Glutamatergic neuron (in vitro differentiated cells): Measurements from ENCODE around the gene TOM1L2. TPM values are rescaled to one million over a fixed set of nuclear protein-coding genes. Genes with fewer than 3 reads are reported as not detected.
"Not testable (repeated sequence)": the region's sequence is repeated elsewhere in the genome, so short reads cannot be mapped to it uniquely, and the experiment has no call there.

Experiments
- DNase-seq: peaks from one replicate; pipeline ENCODE4 v3.0.0; 2022
- H3K27ac Mint-ChIP-seq: one replicate; pipeline ENCODE4 v1.8.0; 2020; ENCODE audit warnings: mild to moderate bottlenecking, mixed read lengths, inconsistent platforms; ENCODE audit not compliant: unreplicated experiment
- H3K27me3 Mint-ChIP-seq: one replicate; pipeline ENCODE4 v1.8.0; 2020; ENCODE audit warnings: mild to moderate bottlenecking, moderate library complexity, mixed read lengths, inconsistent platforms; ENCODE audit not compliant: unreplicated experiment
- H3K36me3 Mint-ChIP-seq: one replicate; pipeline ENCODE4 v1.8.0; 2020; ENCODE audit warnings: mild to moderate bottlenecking, mixed read lengths, inconsistent platforms; ENCODE audit not compliant: unreplicated experiment
- H3K4me1 Mint-ChIP-seq: one replicate; pipeline ENCODE4 v1.8.0; 2020; ENCODE audit warnings: mild to moderate bottlenecking, low read depth, mixed read lengths, inconsistent platforms; ENCODE audit not compliant: unreplicated experiment
- H3K4me3 Mint-ChIP-seq: one replicate; pipeline ENCODE4 v1.8.0; 2020; ENCODE audit warnings: mild to moderate bottlenecking, mixed read lengths, inconsistent platforms; ENCODE audit not compliant: unreplicated experiment
- H3K9me3 Mint-ChIP-seq: one replicate; pipeline ENCODE4 v1.8.0; 2020; ENCODE audit warnings: mild to moderate bottlenecking, moderate library complexity, mixed read lengths, inconsistent platforms; ENCODE audit not compliant: unreplicated experiment
- total RNA-seq: library from RNA; stranded (reverse); fragmentation: NEBNext Ultra II Directional; extraction: Animal tissue kit (Norgen Biotek cat#: 25700); gene quantifications from one replicate; pipeline ENCODE4 v1.2.1, GENCODE V29; 2021; ENCODE audit not compliant: unreplicated experiment
- TF ChIP-seq, protein P1 (sequence below): fragments of 200-600 bp; sonication (generic); IDR thresholded peaks from one replicate; pipeline ENCODE4 v1.5.0; 2021; ENCODE audit not compliant: partially characterized antibody, unreplicated experiment

Gene TOM1L2
- total RNA-seq, 1 donor from 2014 or later: 62.8 TPM

DNA sequence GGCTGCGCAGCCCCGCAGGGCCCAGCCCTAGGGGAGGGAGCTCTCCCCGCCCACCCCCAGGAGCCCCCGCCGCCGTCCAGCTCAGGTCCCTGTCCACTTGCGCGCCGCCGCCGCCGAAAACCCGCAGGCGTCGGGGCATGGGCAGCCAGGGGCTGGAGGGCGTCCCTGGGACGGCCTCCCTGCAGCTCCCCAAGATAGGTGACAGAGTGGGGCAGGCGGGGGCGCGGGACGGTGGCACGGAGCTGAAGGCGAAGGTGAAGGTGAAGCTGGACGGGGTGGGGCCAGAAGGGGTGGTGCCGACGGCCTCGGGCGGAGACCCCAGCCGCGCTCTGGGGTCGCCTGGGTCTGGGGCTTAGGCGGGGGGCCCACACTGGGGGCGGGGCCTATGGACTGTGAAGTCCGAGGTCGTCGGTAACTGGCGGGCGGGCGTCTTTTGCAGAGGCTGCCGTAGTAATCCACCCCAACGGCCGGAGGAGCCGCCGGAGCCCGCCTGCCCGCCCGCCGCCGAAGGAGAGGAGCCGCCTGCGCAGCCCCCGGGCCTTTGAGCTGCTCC lies 162.6 kb downstream of the TOM1L2 start:
- no peak for DNase-seq
- H3K27ac Mint-ChIP-seq: no peak overlapping the region
- peaks cover 34% of the 10 kb centered on the region for H3K9me3 Mint-ChIP-seq
- TF ChIP-seq, protein P1, sequence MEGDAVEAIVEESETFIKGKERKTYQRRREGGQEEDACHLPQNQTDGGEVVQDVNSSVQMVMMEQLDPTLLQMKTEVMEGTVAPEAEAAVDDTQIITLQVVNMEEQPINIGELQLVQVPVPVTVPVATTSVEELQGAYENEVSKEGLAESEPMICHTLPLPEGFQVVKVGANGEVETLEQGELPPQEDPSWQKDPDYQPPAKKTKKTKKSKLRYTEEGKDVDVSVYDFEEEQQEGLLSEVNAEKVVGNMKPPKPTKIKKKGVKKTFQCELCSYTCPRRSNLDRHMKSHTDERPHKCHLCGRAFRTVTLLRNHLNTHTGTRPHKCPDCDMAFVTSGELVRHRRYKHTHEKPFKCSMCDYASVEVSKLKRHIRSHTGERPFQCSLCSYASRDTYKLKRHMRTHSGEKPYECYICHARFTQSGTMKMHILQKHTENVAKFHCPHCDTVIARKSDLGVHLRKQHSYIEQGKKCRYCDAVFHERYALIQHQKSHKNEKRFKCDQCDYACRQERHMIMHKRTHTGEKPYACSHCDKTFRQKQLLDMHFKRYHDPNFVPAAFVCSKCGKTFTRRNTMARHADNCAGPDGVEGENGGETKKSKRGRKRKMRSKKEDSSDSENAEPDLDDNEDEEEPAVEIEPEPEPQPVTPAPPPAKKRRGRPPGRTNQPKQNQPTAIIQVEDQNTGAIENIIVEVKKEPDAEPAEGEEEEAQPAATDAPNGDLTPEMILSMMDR: no peak
- peaks cover 7% of the 10 kb centered on the region for H3K36me3 Mint-ChIP-seq
- peaks cover 44% of the 10 kb centered on the region for H3K27me3 Mint-ChIP-seq
- peaks cover 15% of the 10 kb centered on the region for H3K4me1 Mint-ChIP-seq
- H3K4me3 Mint-ChIP-seq: no peak overlapping the region

DNA sequence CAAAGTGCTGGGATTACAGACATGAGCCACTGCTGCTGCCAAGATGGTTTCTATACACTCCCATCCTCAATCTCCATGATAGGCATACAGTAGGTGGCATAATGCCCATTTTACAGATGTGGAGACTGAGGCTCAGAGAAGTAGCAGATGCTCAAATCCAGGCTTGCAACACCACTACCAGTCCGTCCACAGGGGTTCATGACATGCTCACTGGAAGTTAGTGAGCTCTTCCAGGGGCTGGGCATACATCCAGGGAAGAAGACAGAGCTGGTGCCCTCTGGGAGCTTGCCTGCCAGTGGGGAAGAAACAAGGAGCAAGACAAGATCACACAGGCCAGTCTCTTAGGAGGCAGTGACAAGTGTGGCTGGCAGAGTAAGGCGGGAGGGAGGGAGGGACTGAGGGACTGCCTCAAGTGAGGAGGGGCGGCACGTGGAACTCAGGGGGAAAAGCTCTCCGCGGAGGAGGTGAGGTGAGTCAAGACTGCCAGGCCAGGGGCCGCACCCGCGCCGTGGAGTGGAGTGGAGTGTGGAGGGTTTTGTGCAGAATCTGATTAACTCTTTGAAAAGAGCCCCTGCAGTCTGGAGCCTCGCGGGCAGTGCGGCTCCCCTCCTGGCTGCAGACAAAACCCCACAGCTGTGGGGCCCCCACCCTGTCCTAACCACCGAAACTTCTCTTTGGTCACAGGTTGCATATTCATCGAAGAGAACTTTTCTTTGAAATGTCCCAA lies 163.3 kb downstream of the TOM1L2 start:
- no peak for DNase-seq
- Mint-ChIP-seq H3K36me3 (peaks cover 12% of the 10 kb centered on the region), H3K4me3 (peak overlapping the region; percentile 55), H3K27ac (no peak overlapping the region), H3K4me1 (peaks cover 17% of the 10 kb centered on the region), H3K27me3 (peaks cover 48% of the 10 kb centered on the region), H3K9me3 (peaks cover 35% of the 10 kb centered on the region)
- TF ChIP-seq, protein P1: no peak

DNA sequence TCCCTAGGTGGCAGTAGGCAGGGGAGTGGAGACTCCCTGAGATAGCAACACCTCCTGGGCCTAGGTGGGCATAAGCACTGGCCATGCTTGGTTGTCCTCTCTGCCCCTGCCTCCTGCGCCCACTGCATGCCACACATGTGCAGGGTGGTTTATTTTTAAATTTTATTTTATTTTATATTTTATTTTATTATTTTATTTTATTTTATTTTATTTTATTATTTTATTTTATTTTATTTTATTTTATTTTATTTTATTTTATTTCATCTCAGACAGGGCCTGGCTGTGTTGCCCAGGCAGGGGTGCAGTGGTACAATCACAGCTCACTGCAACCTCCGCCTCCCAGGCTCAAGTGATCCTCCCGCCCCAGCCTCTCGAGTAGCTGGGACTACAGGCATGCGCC lies 164.0 kb downstream of the TOM1L2 start:
- not testable (repeated sequence) for H3K27ac Mint-ChIP-seq, DNase-seq, H3K4me3 Mint-ChIP-seq
- Mint-ChIP-seq H3K4me1 (peaks cover 18% of the 10 kb centered on the region), H3K36me3 (peaks cover 14% of the 10 kb centered on the region), H3K9me3 (peaks cover 38% of the 10 kb centered on the region), H3K27me3 (peaks cover 51% of the 10 kb centered on the region)

DNA sequence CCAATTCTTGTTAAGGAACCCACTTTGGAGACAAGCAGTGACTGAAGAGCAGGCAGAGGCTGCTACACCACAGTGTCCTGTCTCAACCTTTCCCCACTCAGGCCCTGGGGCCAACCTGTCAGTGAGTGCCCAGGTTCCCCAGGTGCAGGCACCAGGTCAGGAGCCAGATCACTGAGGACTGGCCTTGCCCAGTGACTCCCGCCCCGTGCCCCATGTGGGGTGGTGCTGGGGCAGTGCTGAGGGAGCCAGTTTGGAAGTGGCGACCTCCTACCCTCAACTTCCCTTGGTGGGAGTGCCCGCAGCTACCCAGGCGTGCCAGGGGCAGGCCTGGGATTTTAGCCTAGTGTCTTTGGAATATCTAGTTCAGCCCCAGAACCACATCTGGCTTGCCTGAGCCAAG lies 164.8 kb downstream of the TOM1L2 start:
- H3K27me3 Mint-ChIP-seq: peaks cover 50% of the 10 kb centered on the region
- TF ChIP-seq, protein P1: no peak
- DNase-seq: no peak
- H3K27ac Mint-ChIP-seq: no peak overlapping the region
- H3K9me3 Mint-ChIP-seq: peaks cover 35% of the 10 kb centered on the region
- no peak overlapping the region for H3K4me3 Mint-ChIP-seq
- H3K4me1 Mint-ChIP-seq: peaks cover 18% of the 10 kb centered on the region
- peaks cover 14% of the 10 kb centered on the region for H3K36me3 Mint-ChIP-seq

DNA sequence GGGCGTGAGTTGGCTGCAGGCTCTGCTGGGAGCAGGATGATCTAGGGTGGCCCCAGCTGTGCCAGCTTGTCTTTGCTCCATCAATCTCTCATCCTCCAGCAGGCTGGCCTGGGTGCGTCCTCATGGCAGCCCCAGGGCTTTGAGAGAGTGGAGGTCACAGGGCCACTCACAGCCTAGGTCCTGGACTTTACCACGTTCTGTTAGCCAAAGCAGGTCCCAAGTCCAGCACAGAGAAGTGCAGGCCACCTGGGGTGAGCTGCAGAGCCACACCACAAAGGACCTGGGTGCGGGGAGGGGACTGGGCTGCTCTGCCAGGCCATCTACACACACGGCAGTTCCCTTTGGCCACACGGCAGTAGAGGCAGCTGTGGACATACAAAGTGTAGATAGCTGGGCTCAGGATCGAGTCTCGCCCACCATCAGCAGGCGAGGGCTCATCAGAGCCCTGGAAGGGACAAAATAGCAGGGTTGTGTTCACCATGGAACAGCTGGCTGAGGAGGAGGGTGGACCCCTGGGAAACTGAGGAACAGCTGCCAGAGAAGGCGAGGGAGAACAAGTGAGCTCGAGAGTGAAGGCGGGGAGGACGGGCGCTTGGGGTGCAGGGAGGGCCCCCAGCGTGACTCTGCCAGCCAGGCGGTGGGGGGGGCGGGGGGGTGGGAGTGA lies 165.5 kb downstream of the TOM1L2 start:
- no peak overlapping the region for H3K4me3 Mint-ChIP-seq
- peaks cover 35% of the 10 kb centered on the region for H3K9me3 Mint-ChIP-seq
- DNase-seq: no peak
- H3K27ac Mint-ChIP-seq: peak overlapping the region; percentile 83
- H3K4me1 Mint-ChIP-seq: peaks cover 15% of the 10 kb centered on the region
- TF ChIP-seq, protein P1: no peak
- peaks cover 14% of the 10 kb centered on the region for H3K36me3 Mint-ChIP-seq
- peaks cover 46% of the 10 kb centered on the region for H3K27me3 Mint-ChIP-seq
